Lower leg skin (tissue), 3 donors: ENCODE data around the gene MYD88.

Source experiments
- POLR2A ChIP-seq, 2 donors: fragments of 450-650 bp; IDR thresholded peaks; one replicate each; pipeline ENCODE4 v1.6.1; 2016 to 2017; ENCODE audit warnings: antibody characterized with exemption in 2 of 2, mild to moderate bottlenecking in 1 of 2, moderate library complexity in 1 of 2
- TF ChIP-seq, protein P1 (sequence below), 3 donors: fragments of 450-650 bp; IDR thresholded peaks; one replicate each; pipeline ENCODE4 v1.5.1; 2016; ENCODE audit warnings: antibody characterized with exemption in 3 of 3, mild to moderate bottlenecking in 3 of 3, moderate library complexity in 2 of 3

DNA sequence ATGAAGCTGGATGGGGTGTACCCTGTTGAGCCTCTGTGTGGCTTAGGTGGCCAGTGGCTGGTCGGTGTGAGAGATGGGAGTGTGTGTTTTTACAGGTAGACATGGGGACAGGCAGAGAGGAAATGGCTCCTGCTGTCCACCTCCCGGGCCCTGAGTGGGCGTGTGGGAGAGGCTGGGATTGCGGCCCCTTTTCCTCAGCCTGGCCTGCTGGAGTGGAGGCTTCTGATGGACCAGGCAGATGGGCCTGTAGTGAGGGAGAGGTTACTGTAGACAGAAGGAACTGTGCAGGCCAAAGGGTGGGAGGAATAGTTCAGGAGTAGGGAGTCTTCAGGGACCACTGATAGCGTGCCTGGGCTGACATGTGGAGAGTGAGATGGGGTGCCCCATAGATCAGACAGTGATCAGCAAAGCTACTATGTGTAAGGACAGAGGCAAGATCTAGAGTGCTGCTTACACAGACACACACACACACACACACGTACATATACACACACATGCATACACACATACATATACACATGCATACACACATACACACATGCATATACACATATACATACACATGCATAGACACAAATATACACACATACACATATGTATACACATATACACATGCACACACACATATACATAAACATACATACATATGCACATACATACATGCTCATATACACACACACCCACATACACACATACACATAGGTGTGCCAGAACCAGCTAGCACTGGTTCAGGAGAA, 28.0 kb upstream of the MYD88 start:
- TF ChIP-seq, protein P1, sequence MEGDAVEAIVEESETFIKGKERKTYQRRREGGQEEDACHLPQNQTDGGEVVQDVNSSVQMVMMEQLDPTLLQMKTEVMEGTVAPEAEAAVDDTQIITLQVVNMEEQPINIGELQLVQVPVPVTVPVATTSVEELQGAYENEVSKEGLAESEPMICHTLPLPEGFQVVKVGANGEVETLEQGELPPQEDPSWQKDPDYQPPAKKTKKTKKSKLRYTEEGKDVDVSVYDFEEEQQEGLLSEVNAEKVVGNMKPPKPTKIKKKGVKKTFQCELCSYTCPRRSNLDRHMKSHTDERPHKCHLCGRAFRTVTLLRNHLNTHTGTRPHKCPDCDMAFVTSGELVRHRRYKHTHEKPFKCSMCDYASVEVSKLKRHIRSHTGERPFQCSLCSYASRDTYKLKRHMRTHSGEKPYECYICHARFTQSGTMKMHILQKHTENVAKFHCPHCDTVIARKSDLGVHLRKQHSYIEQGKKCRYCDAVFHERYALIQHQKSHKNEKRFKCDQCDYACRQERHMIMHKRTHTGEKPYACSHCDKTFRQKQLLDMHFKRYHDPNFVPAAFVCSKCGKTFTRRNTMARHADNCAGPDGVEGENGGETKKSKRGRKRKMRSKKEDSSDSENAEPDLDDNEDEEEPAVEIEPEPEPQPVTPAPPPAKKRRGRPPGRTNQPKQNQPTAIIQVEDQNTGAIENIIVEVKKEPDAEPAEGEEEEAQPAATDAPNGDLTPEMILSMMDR (IDR thresholded peaks at IDR 0.05), result no peak
- no peak for TF ChIP-seq POLR2A (IDR thresholded peaks at IDR 0.05)
